ENCODE measurements around the gene PBRM1. TPM values are rescaled to one million over a fixed set of nuclear protein-coding genes. Genes with fewer than 3 reads are reported as not detected.

PBRM1 gene
- total RNA-seq, 1 experiment from 2014 or later, result 42.8 TPM

- no peaks in the 10 kb centered on the region for H3K9me3 ChIP-seq (ENCODE audit: insufficient read depth, low read depth)
- BruUV-seq (replicated peaks), result no TSS peak
- no peak for DNase-seq
- peaks cover 22% of the 10 kb centered on the region for H3K4me1 ChIP-seq (replicated peaks; ENCODE audit: insufficient read depth)
- no peaks in the 10 kb centered on the region; the same call in 1 of the 2 replicates for H3K36me3 ChIP-seq (ENCODE audit: low read depth)
- POLR2A ChIA-PET (ENCODE audit: unreplicated experiment), result interaction anchor here (0.6 kb wide), 1 partner anchor 343 kb away, joined by 3 read pairs; no protein-coding TSS in a partner anchor
- H4K20me1 ChIP-seq (ENCODE audit: insufficient read depth), result no peaks in the 10 kb centered on the region
- no peaks in the 10 kb centered on the region for H3K9me2 ChIP-seq (ENCODE audit: insufficient read depth)
- no peaks in the 10 kb centered on the region for H3K27me3 ChIP-seq (ENCODE audit: insufficient read depth, low read depth)
- H3K27ac ChIP-seq, result no peak overlapping the region
- TF ChIP-seq CTCF (conservative IDR thresholded peaks at IDR 0.05) (no peak), EZH2 (IDR thresholded peaks at IDR 0.05; ENCODE audit: low read depth) (no peak)
- H2AFZ ChIP-seq, result no peak overlapping the region
- CTCF ChIA-PET, result no interaction called here
- H3K79me2 ChIP-seq (ENCODE audit: low read depth), result peaks cover 51% of the 10 kb centered on the region
- intact Hi-C loops (cut with micrococcal nuclease; ENCODE audit: unreplicated experiment), result no loop called here
- no peak overlapping the region for H3K4me3 ChIP-seq
- H3K4me2 ChIP-seq, result no peak overlapping the region
- H3F3A ChIP-seq (ENCODE audit: insufficient read depth, low read depth), result peaks cover 15% of the 10 kb centered on the region
These were observed 17.6 kb upstream of the PBRM1 start for GRCh38 chr3:52703341-52703740.

GRCh38 chr3:52697632-52697965 lies 11.9 kb upstream of the PBRM1 start:
- TF ChIP-seq EZH2 (IDR thresholded peaks at IDR 0.05; ENCODE audit: low read depth) (no peak), CTCF (conservative IDR thresholded peaks at IDR 0.05) (no peak)
- H3K9me2 ChIP-seq (ENCODE audit: insufficient read depth), result no peaks in the 10 kb centered on the region
- intact Hi-C loops (cut with micrococcal nuclease; ENCODE audit: unreplicated experiment), result no loop called here
- no peaks in the 10 kb centered on the region for H3K4me1 ChIP-seq (replicated peaks; ENCODE audit: insufficient read depth)
- peaks cover 31% of the 10 kb centered on the region for H3K36me3 ChIP-seq (ENCODE audit: low read depth)
- no peak for DNase-seq
- H2AFZ ChIP-seq, result no peak overlapping the region
- 0 out of 2 replicates have a peak, but pooled peaks cover 7% of the 10 kb centered on the region for H3K79me2 ChIP-seq (ENCODE audit: low read depth)
- no peak overlapping the region for H3K4me2 ChIP-seq
- POLR2A ChIA-PET (ENCODE audit: unreplicated experiment), result no interaction called here
- BruUV-seq (replicated peaks), result no TSS peak
- H4K20me1 ChIP-seq (ENCODE audit: insufficient read depth), result peaks cover 30% of the 10 kb centered on the region
- no peaks in the 10 kb centered on the region for H3K27me3 ChIP-seq (ENCODE audit: insufficient read depth, low read depth)
- no peaks in the 10 kb centered on the region for H3K9me3 ChIP-seq (ENCODE audit: insufficient read depth, low read depth)
- H3K27ac ChIP-seq, result no peak overlapping the region
- no peak overlapping the region for H3K4me3 ChIP-seq
- H3F3A ChIP-seq (ENCODE audit: insufficient read depth, low read depth), result peaks cover 65% of the 10 kb centered on the region
- CTCF ChIA-PET, result no interaction called here

GRCh38 chr3:52696830-52697631 lies 11.3 kb upstream of the PBRM1 start:
- no peak overlapping the region for H3K4me3 ChIP-seq
- H3F3A ChIP-seq (ENCODE audit: insufficient read depth, low read depth), result peaks cover 69% of the 10 kb centered on the region
- no peaks in the 10 kb centered on the region for H3K4me1 ChIP-seq (replicated peaks; ENCODE audit: insufficient read depth)
- no peak overlapping the region for H3K27ac ChIP-seq
- no peaks in the 10 kb centered on the region for H3K9me3 ChIP-seq (ENCODE audit: insufficient read depth, low read depth)
- intact Hi-C loops (cut with micrococcal nuclease; ENCODE audit: unreplicated experiment), result no loop called here
- DNase-seq, result no peak
- no peaks in the 10 kb centered on the region for H3K9me2 ChIP-seq (ENCODE audit: insufficient read depth)
- no peak overlapping the region for H3K4me2 ChIP-seq
- TF ChIP-seq EZH2 (IDR thresholded peaks at IDR 0.05; ENCODE audit: low read depth), result no peak
- CTCF ChIA-PET, result no interaction called here
- no peaks in the 10 kb centered on the region for H3K27me3 ChIP-seq (ENCODE audit: insufficient read depth, low read depth)
- H4K20me1 ChIP-seq (ENCODE audit: insufficient read depth), result peaks cover 32% of the 10 kb centered on the region
- no TSS peak for BruUV-seq (replicated peaks)
- POLR2A ChIA-PET (ENCODE audit: unreplicated experiment), result no interaction called here
- 0 out of 2 replicates have a peak, but pooled peaks cover 5% of the 10 kb centered on the region for H3K79me2 ChIP-seq (ENCODE audit: low read depth)
- no peak overlapping the region for H2AFZ ChIP-seq
- peaks cover 34% of the 10 kb centered on the region for H3K36me3 ChIP-seq (ENCODE audit: low read depth)
